B cell (primary cell): ENCODE measurements around the gene S100PBP. TPM values are rescaled to one million over a fixed set of nuclear protein-coding genes. Genes with fewer than 3 reads are reported as not detected.

Experiments used
- ATAC-seq: fragments of 200-7000 bp; cut with Tn5 transposase; one replicate; pipeline ENCODE4 v1.10.0; 2021; ENCODE audit warnings: low read depth, mild to moderate bottlenecking, moderate number of reproducible peaks, moderate library complexity
- CTCF ChIA-PET: fragments of 350-600 bp; sonication (Branson Sonifier 250); formaldehyde crosslinking; loops from one replicate; lab custom pipeline; 2021; ENCODE audit warnings: antibody characterized with exemption, inconsistent platforms; lab: Charles Lee
- POLR2A ChIA-PET: fragments of 350-600 bp; sonication (Branson Sonifier 250); formaldehyde crosslinking; loops from one replicate; lab custom pipeline; 2021; ENCODE audit warnings: antibody characterized with exemption; lab: Charles Lee
- DNase-seq: peaks from one replicate; pipeline ENCODE4 v3.0.0; 2013
- H2AFZ ChIP-seq: 2 replicates; pipeline ENCODE4 v1.6.1; 2012; ENCODE audit warnings: mild to moderate bottlenecking, low read depth, low read length; ENCODE audit not compliant: insufficient read depth, poor library complexity, severe bottlenecking
- H3K27ac ChIP-seq, 2 donors: 1 replicate in 1 of 2; 2 replicates in 1 of 2; pipeline ENCODE4 v1.5.1; 2012 to 2013; ENCODE audit warnings: low read length in 2 of 2, mild to moderate bottlenecking in 2 of 2, moderate library complexity in 1 of 2
- H3K27me3 ChIP-seq, 4 experiments: fragments of 200-600 bp in 1 of 4; sonication (generic) in 1 of 4; replicated peaks in 1 of 4; 1 replicate in 2 of 4; 2 replicates in 2 of 4; pipeline versions ENCODE4 v1.6.1 to v1.7.0; 2013 to 2016; ENCODE audit warnings: low read length in 3 of 4, mild to moderate bottlenecking in 2 of 4, mixed read lengths in 1 of 4, moderate library complexity in 1 of 4; ENCODE audit not compliant: insufficient read depth in 4 of 4, control insufficient read depth in 3 of 4; ENCODE audit errors: control extremely low read depth in 1 of 4
- H3K36me3 ChIP-seq, 2 experiments: replicated peaks in 1 of 2; 1 replicate in 1 of 2; 2 replicates in 1 of 2; pipeline versions ENCODE4 v1.6.1 to v1.7.1; 2013; ENCODE audit warnings: low read length in 1 of 2; ENCODE audit not compliant: insufficient read depth in 2 of 2, control insufficient read depth in 1 of 2; ENCODE audit errors: control extremely low read depth in 1 of 2, extremely low read depth in 1 of 2
- H3K4me1 ChIP-seq, 2 donors: fragments of 200-600 bp in 1 of 2; sonication (generic) in 1 of 2; 1 replicate in 1 of 2; 2 replicates in 1 of 2; pipeline versions ENCODE4 v1.5.1 to v1.6.1; 2013 to 2017; ENCODE audit warnings: low read length in 2 of 2; ENCODE audit not compliant: control insufficient read depth in 2 of 2, insufficient read depth in 2 of 2
- H3K4me2 ChIP-seq: replicated peaks from 2 replicates; pipeline ENCODE3; 2012; ENCODE audit warnings: mild to moderate bottlenecking, low read depth, low read length; ENCODE audit not compliant: poor library complexity, severe bottlenecking
- H3K4me3 ChIP-seq, 5 experiments: fragments of 200-600 bp in 1 of 5; sonication (generic) in 1 of 5; 1 replicate in 3 of 5; 2 replicates in 2 of 5; pipeline versions ENCODE4 v1.5.1 to v1.7.0; 2011 to 2016; ENCODE audit warnings: low read length in 4 of 5, mild to moderate bottlenecking in 4 of 5, low read depth in 2 of 5, control low read depth in 1 of 5, moderate library complexity in 1 of 5; ENCODE audit not compliant: insufficient read depth in 1 of 5; ENCODE audit errors: control extremely low read depth in 1 of 5, extremely low read depth in 1 of 5
- H3K79me2 ChIP-seq: fragments of 200-600 bp; sonication (generic); one replicate; pipeline ENCODE4 v1.6.0; 2016; ENCODE audit warnings: low read length; ENCODE audit not compliant: control insufficient read depth, insufficient read depth
- H3K9ac ChIP-seq: fragments of 200-600 bp; sonication (generic); 2 replicates; pipeline ENCODE4 v1.6.1; 2017; ENCODE audit warnings: mild to moderate bottlenecking, low read length, moderate library complexity
- H3K9me3 ChIP-seq, 3 donors: one replicate each; pipeline versions ENCODE4 v1.6.1 to v1.7.1; 2013; ENCODE audit warnings: low read length in 2 of 3; ENCODE audit not compliant: control insufficient read depth in 2 of 3, insufficient read depth in 1 of 3; ENCODE audit errors: control extremely low read depth in 1 of 3
- H4K20me1 ChIP-seq: 2 replicates; pipeline ENCODE4 v1.6.0; 2012; ENCODE audit warnings: mild to moderate bottlenecking, low read length; ENCODE audit not compliant: insufficient read depth, control insufficient read depth, poor library complexity, severe bottlenecking
- H3K27ac Mint-ChIP-seq: one replicate; pipeline ENCODE4 v1.8.0; 2021; ENCODE audit warnings: mixed read lengths
- H3K27me3 Mint-ChIP-seq: one replicate; pipeline ENCODE4 v1.8.0; 2021; ENCODE audit warnings: mixed read lengths
- H3K4me1 Mint-ChIP-seq: one replicate; pipeline ENCODE4 v1.8.0; 2021; ENCODE audit warnings: mixed read lengths
- H3K4me3 Mint-ChIP-seq: one replicate; pipeline ENCODE4 v1.8.0; 2021; ENCODE audit warnings: mixed read lengths
- H3K9me3 Mint-ChIP-seq: one replicate; pipeline ENCODE4 v1.8.0; 2022; ENCODE audit warnings: mixed read lengths; ENCODE audit not compliant: insufficient read depth
- EZH2 ChIP-seq: IDR thresholded peaks from 2 replicates; pipeline ENCODE4 v1.6.1; 2012; ENCODE audit warnings: borderline replicate concordance, low read depth, mild to moderate bottlenecking, moderate library complexity, low read length; ENCODE audit not compliant: insufficient read depth, poor library complexity, severe bottlenecking
- WGBS: methylation state at CpG from one replicate; pipeline ENCODE4 v1.1.5; 2013; ENCODE audit warnings: missing lambda C conversion rate; ENCODE audit not compliant: insufficient coverage; 5-methylcytosine and 5-hydroxymethylcytosine counted together
- intact Hi-C: fragments of 100-400 bp; cut with micrococcal nuclease; formaldehyde crosslinking; loops from one replicate; pipeline ENCODE4 v1.10.0; 2022
- polyA plus RNA-seq: library from polyadenylated mRNA; depleted of rRNA; stranded (reverse); fragments of >200 nt; gene quantifications from 2 replicates; pipeline ENCODE4 v1.2.3, GENCODE V29; 2012
- total RNA-seq, 2 donors: library from RNA; stranded (reverse); fragments of 120-200 nt in 1 of 2; gene quantifications; 1 replicate in 1 of 2; 2 replicates in 1 of 2; pipeline versions ENCODE4 v1.2.3 to v1.2.4, GENCODE V29; 2013 to 2022
- TF ChIP-seq, protein P1 (sequence below): fragments of 200-600 bp; IDR thresholded peaks from one replicate; pipeline ENCODE4 v1.8.0; 2022; ENCODE audit warnings: antibody characterized with exemption, mild to moderate bottlenecking

S100PBP gene
- total and polyA plus RNA-seq, 2 donors (not counting 1 experiment from before 2014, with no cell fraction given) = 32.5 to 94.1 TPM

DNA sequence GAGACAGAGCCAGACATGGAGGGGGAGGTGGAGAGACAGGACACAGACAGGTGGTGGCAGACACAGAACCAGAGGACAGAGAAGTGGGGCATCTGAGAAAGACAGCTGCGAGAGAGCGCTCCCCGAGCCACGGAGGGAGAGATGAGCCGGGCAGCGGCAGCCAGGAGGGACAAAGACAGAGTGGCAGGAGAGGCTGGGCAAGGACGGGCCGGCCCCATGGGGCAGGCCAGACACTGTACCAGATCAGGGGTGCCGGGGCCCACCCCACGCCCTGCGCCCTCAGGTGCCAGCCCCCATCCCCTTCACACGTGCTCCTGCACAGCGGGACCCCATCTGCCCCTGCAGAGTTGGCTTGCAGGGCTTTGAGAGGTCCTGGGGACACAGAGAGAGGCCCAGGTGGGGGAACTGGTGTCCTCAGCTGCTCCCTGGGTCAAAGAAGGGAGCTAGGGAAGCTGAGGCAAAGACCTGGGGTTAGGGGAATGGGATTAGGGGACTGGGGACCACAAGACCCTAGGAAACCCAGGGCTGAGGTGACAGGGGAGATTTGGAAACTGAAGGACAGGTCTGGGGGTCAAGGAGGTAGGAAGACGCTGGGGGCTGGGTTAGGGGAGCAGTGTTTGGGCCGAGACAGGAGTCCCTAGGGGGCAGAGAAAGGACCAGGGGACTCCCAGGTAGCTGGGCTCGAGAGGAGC lies 52.6 kb downstream of the S100PBP start:
- Histone ChIP-seq H3K27ac (no peak overlapping the region), H3K27me3 (peaks cover 0 to 48% (median 19%) of the 10 kb centered on the region in 4 experiments), H3K4me1 (peaks cover 25% of the 10 kb centered on the region in 2 donors), H3K79me2 (no peaks in the 10 kb centered on the region), H3K9ac (no peak overlapping the region), H3K36me3 (no peaks in the 10 kb centered on the region), H4K20me1 (peaks cover 4% of the 10 kb centered on the region), H2AFZ (no peak overlapping the region), H3K4me2 (peak overlapping the region; percentile 83), H3K9me3 (peaks cover 0 to 3% (median 0%) of the 10 kb centered on the region in 3 donors), H3K4me3 (peak overlapping the region in 1 of 5 experiments; percentile 14)
- 76% methylated on average over 13 of the region's 16 CpGs for WGBS
- ChIA-PET POLR2A (no interaction called here), CTCF (no interaction called here)
- peak; percentile 26 for DNase-seq
- peaks cover 31% of the 10 kb centered on the region for H3K27me3 Mint-ChIP-seq
- intact Hi-C loops = loop anchor here (10.0 kb wide), 1 partner anchor 45 kb away; no protein-coding TSS in a partner anchor
- no peak overlapping the region for H3K27ac Mint-ChIP-seq
- TF ChIP-seq, protein P1, sequence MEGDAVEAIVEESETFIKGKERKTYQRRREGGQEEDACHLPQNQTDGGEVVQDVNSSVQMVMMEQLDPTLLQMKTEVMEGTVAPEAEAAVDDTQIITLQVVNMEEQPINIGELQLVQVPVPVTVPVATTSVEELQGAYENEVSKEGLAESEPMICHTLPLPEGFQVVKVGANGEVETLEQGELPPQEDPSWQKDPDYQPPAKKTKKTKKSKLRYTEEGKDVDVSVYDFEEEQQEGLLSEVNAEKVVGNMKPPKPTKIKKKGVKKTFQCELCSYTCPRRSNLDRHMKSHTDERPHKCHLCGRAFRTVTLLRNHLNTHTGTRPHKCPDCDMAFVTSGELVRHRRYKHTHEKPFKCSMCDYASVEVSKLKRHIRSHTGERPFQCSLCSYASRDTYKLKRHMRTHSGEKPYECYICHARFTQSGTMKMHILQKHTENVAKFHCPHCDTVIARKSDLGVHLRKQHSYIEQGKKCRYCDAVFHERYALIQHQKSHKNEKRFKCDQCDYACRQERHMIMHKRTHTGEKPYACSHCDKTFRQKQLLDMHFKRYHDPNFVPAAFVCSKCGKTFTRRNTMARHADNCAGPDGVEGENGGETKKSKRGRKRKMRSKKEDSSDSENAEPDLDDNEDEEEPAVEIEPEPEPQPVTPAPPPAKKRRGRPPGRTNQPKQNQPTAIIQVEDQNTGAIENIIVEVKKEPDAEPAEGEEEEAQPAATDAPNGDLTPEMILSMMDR = no peak
- peak; percentile 79 for TF ChIP-seq EZH2
- ATAC-seq = no peak
- H3K4me1 Mint-ChIP-seq = peaks cover 31% of the 10 kb centered on the region
- H3K4me3 Mint-ChIP-seq = peak overlapping the region; percentile 76
- H3K9me3 Mint-ChIP-seq = no peaks in the 10 kb centered on the region
